Fibroblast of peridontal ligament (primary cell): ENCODE measurements around the gene BRI3BP.
"Not testable (repeated sequence)": the region's sequence is repeated elsewhere in the genome, so short reads cannot be mapped to it uniquely, and the experiment has no call there.

ENCODE experiments used
- DNase-seq: peaks from one replicate; pipeline ENCODE4 v3.0.0-alpha.2; 2010; ENCODE audit errors: extremely low read depth

Gene BRI3BP

DNA sequence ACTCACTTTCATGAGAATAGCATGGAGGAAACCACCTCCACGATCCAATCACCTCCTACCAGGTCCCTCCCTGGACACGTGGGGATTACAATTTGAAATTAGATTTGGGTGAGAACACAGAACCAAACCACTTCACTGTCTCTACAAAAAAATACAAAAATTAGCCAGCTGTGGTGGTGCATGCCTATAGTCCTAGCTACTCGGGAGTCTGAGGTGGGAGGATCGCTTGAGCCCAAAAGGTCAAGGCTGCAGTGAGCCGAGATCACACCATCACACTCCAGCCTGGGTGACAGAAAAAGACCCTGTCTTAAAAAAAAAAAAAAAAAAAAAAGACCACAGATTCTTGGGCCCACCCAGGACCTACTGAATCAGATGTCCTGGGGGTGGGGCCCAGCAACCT lies 28.3 kb downstream of the BRI3BP start:
- DNase-seq, result no peak

DNA sequence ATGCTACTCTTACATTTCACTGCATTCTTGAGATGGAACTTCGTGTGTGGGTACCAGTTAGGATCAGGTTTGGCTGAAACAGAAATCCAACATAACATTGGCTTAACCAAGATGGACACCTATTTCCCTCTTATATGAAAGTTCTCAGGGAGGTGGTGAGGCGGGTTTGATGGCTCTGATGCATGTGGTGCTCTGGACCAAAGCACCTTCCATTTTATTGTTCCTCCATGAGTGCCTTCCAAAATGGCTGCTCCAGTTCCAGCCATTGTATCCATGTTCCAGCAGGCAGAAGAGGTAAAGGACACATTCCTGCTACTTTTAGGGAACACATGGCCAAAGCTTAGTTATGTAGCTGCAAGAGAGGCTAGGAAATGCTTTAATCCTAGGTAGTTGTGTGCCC lies 29.6 kb downstream of the BRI3BP start:
- DNase-seq, result no peak

- DNase-seq, result no peak
These were observed 31.6 kb downstream of the BRI3BP start for GRCh38 chr12:125024949-125025563.

DNA sequence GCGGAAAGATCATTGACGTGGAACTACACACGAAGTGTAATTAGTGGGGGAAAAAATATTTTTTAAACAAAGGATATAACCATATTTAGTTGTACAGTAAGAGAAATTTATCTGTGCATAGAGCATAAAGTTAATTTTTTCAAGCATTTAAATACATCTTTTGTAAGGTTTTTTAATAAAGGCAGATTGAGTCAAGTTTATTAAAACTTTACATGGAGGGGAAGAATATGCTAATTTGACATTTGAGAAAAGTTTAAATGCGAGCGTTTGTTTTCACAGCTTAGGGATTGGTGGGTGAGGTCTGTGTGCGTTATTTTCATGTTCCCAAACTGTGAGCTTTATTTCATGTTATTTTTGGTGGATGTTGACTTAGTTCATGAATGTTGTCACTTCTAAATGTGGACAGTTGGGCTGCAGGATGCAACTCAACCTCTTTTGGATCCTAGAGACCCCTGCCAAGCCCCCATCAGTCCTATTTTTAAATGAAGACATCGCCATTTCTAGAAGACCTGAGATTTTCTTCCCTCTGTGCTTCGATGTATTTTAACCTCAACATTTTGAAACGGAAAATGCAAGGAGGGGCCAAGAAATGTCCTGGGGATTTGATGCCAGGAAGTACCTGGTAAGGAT lies 32.3 kb downstream of the BRI3BP start:
- DNase-seq, result no peak

DNA sequence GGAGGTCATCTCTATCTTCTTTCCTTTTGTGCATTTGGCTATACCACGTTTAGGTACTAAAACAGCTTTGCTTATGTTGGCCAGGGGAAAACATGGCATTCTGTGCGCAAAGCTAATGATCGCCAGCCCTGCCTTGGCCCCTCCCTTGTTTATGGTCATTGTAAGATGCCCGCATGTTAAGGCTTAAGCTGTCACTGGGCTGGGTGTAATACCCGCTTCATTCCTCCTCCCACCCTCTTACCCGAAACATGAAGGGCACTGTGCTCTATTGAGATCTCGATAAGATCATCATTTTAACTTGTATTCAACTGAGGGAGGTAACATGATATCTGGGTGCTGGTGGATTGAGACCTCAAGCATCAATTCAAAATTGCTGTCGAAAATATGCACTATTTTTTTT lies 34.7 kb downstream of the BRI3BP start:
- DNase-seq, result no peak

GRCh38 chr12:125029761-125030358 lies 36.4 kb downstream of the BRI3BP start:
- peak; percentile 5 for DNase-seq

GRCh38 chr12:125031471-125031870 lies 38.0 kb downstream of the BRI3BP start:
- not testable (repeated sequence) for DNase-seq

- no peak for DNase-seq
These were observed 39.2 kb downstream of the BRI3BP start for GRCh38 chr12:125032466-125033152.

- no peak for DNase-seq
These were observed 39.8 kb downstream of the BRI3BP start for GRCh38 chr12:125033288-125033687.

GRCh38 chr12:125038976-125039625 lies 45.7 kb downstream of the BRI3BP start:
- DNase-seq, result no peak

DNA sequence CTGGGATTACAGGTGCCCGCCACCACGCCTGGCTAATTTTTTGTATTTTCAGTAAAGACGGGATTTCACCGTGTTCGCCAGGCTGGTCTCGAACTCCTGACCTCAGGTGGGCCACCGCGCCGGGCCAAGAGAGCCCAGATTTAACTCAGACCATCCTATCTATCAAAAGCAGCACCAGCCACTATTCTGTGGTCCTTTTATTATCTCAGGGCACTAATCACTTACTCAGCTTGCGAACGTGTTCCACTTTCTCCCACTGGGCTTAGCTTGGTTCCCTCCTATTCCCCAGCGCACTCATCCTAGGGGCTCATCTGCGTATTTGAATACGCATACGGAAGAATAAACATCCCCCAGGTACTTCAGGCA lies 55.6 kb downstream of the BRI3BP start:
- no peak for DNase-seq

GRCh38 chr12:125050446-125050845 lies 57.0 kb downstream of the BRI3BP start:
- no peak for DNase-seq

GRCh38 chr12:125050868-125051267 lies 57.4 kb downstream of the BRI3BP start:
- no peak for DNase-seq

DNA sequence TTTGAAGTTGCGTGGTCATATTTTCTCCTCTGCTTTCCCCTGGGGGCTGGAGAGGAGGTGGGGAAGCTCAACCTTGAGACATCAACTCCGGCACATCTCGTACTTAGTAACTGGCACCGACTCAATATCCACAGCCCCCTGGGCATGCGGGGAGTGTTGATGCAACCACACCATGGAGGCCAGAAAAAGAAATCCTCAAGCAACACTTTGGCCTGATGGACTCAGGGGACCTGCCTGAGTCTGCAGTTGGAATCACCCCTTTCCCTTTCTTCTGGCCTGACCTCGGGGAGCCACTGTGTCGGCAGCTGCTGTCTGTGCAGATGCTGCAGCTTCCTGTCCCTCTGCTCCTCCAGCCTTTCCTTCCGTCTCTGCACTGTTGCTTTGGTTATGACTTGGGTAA lies 60.4 kb downstream of the BRI3BP start:
- no peak for DNase-seq

- no peak for DNase-seq
These were observed 62.1 kb downstream of the BRI3BP start for GRCh38 chr12:125055591-125055990.

DNA sequence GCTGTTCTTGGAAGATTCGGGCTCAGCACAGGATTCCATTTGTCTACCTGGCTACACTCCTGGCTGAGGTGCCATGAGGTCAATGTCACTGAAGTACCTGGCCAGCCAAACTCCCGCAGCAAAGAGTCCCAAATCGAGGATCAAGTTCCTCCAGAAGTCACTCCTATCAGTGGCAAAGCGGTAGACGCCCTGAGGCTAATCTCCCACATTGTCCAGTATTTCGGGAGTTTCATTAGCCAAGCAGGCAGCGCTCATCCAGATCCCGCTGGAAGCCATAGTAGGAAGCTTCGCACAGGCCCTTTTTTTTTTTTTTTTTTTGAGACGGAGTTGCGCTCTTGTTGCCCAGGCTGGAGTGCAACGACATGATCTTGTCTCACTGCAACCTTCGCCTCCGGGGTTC lies 62.9 kb downstream of the BRI3BP start:
- DNase-seq, result no peak

DNA sequence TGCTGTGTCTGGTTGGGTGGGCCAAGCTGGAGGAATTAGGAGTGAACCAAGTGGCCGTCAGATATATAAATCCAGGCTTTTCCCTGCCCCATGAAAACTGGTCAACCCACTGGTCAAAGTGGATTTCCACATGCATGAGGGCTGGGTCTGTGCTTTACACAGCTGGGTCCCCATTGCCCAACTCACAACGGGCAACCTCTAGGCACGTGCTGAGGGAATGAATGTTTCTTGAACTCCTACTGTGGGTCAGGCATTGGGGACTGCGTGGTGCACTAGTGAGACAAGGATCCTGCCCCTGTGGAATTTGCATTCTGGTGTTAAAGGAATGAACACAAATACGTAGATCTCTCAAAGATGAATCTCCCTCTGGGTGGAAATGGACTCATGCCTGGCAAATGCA lies 64.3 kb downstream of the BRI3BP start:
- DNase-seq, result no peak

- no peak for DNase-seq
These were observed 67.8 kb downstream of the BRI3BP start for GRCh38 chr12:125061229-125061628.

- DNase-seq, result not testable (repeated sequence)
These were observed 70.1 kb downstream of the BRI3BP start for GRCh38 chr12:125063522-125063921.

DNA sequence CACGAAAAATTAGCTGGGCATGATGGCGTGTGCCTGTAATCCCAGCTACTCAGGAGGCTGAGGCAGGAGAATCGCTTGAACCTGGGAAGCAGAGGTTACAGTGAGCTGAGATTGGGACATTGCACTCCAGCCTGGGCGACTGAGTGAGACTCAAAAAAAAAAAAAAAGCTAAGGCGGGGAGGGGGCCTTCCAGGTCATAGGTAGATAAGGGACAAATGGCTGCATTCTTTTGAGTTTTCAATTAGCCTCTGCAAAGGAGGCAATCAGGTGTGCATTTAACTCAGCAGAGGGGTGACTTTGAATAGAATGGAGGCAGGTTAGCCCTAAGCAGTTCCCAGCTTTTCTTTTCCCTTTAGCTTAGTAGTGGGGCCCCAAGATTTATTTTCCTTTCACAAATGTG lies 71.0 kb downstream of the BRI3BP start:
- DNase-seq, result no peak

GRCh38 chr12:125065021-125065918 lies 71.8 kb downstream of the BRI3BP start, which contains the start of gene AACS:
Gene AACS, plus strand, starts transcription at chr12:125065435. Its CDS starts 150 bp downstream, at chr12:125065585.
- DNase-seq, result peak; percentile 49
